A673 (cell line): Measurements from ENCODE around the gene KRT28. TPM values are rescaled to one million over a fixed set of nuclear protein-coding genes. Genes with fewer than 3 reads are reported as not detected.
"Not testable (repeated sequence)": the region's sequence is repeated elsewhere in the genome, so short reads cannot be mapped to it uniquely, and the experiment has no call there.

ENCODE experiments used
- BruUV-seq: library from RNA; stranded (reverse); fragments of 400-500 nt; replicated peaks from 2 replicates; lab custom pipeline; 2021; lab: Mats Ljungman, UMichigan
- CTCF ChIA-PET: fragments of 300-600 bp; sonication (Branson Sonifier 250); formaldehyde crosslinking; loops from one replicate; lab custom pipeline; 2022; ENCODE audit warnings: antibody characterized with exemption; lab: Charles Lee
- POLR2A ChIA-PET: fragments of 300-600 bp; sonication (Branson Sonifier 250); formaldehyde crosslinking; loops from one replicate; lab custom pipeline; 2022; ENCODE audit warnings: antibody characterized with exemption; ENCODE audit not compliant: low non-redundant PET; lab: Charles Lee
- DNase-seq: peaks from one replicate; pipeline ENCODE4 v3.0.0-alpha.2; 2015; ENCODE audit warnings: low spot score
- H3K27ac ChIP-seq: fragments of 200-600 bp; sonication (generic); 2 replicates; pipeline ENCODE4 v1.5.1; 2016; ENCODE audit warnings: mixed run types, low read depth, mild to moderate bottlenecking, mixed read lengths, antibody characterized with exemption, low read length; ENCODE audit not compliant: poor library complexity, severe bottlenecking
- H3K27me3 ChIP-seq: fragments of 200-600 bp; sonication (generic); replicated peaks from 2 replicates; pipeline ENCODE4 v1.6.1; 2017; ENCODE audit warnings: mixed run types, low read depth, mild to moderate bottlenecking, mixed read lengths, antibody characterized with exemption, low read length; ENCODE audit not compliant: insufficient read depth, poor library complexity
- H3K36me3 ChIP-seq: fragments of 200-600 bp; sonication (generic); 2 replicates; pipeline ENCODE4 v1.6.1; 2016; ENCODE audit warnings: mixed run types, mild to moderate bottlenecking, mixed read lengths, antibody characterized with exemption, low read length; ENCODE audit not compliant: insufficient read depth, poor library complexity, severe bottlenecking
- H3K4me1 ChIP-seq: fragments of 200-600 bp; sonication (generic); 2 replicates; pipeline ENCODE4 v1.6.1; 2017; ENCODE audit warnings: mixed run types, mild to moderate bottlenecking, mixed read lengths, antibody characterized with exemption, low read length; ENCODE audit not compliant: insufficient read depth, poor library complexity, severe bottlenecking
- H3K4me3 ChIP-seq: fragments of 200-600 bp; sonication (generic); 2 replicates; pipeline ENCODE4 v1.5.1; 2016; ENCODE audit warnings: low read depth, mixed run types, mild to moderate bottlenecking, mixed read lengths, low read length; ENCODE audit not compliant: poor library complexity, severe bottlenecking
- H3K9me3 ChIP-seq: fragments of 200-600 bp; sonication (generic); 2 replicates; pipeline ENCODE4 v1.6.1; 2016; ENCODE audit warnings: mixed run types, low read depth, mild to moderate bottlenecking, mixed read lengths, antibody characterized with exemption, low read length; ENCODE audit not compliant: poor library complexity, severe bottlenecking
- EZH2 ChIP-seq: fragments of 200-600 bp; sonication (generic); IDR thresholded peaks from 2 replicates; pipeline ENCODE4 v1.6.1; 2017; ENCODE audit warnings: borderline replicate concordance, low read depth, mild to moderate bottlenecking, mixed read lengths, antibody characterized with exemption, low read length; ENCODE audit not compliant: poor library complexity, severe bottlenecking
- intact Hi-C: fragments of 100-400 bp; cut with micrococcal nuclease; formaldehyde crosslinking; loops from one replicate; pipeline ENCODE4 v1.10.0; 2022; ENCODE audit not compliant: unreplicated experiment
- total RNA-seq: library from RNA; stranded (reverse); gene quantifications from 2 replicates; pipeline ENCODE4 v1.2.3, GENCODE V29; 2021
- TF ChIP-seq, protein P1 (sequence below): fragments of 300-800, 200-600 bp; sonication (generic); conservative IDR thresholded peaks from 2 replicates; pipeline ENCODE4 v1.5.1; 2017; ENCODE audit warnings: low read depth, mild to moderate bottlenecking, antibody characterized with exemption, low read length, moderate library complexity, mixed read lengths

Gene KRT28
- total RNA-seq, 1 experiment from 2014 or later: not detected

DNA sequence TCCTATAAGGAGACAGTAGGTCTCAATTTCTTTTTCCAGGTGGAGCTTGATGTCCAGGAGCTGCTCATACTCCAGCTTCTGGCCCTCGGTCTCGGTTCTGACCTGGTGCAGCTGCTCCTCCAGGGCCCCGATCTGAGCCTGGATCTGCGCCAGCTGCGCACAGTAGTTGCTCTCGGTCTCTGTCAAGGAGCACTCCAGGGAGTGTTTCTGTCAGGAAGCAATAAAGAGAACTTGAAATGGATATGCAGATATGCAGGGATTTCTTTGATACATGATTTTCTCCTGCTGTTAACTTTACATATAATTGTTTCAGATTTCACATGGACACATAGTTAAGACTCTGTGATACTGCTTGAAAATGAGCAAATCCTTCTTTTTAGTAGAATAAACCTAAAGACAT, 49.4 kb downstream of the KRT28 start:
- intact Hi-C loops: no loop called here
- BruUV-seq: no TSS peak
- Histone ChIP-seq H3K9me3 (no peaks in the 10 kb centered on the region), H3K36me3 (no peaks in the 10 kb centered on the region), H3K27ac (peak overlapping the region; percentile 16), H3K4me3 (no peak overlapping the region), H3K4me1 (peaks cover 13% of the 10 kb centered on the region), H3K27me3 (no peaks in the 10 kb centered on the region)
- TF ChIP-seq, protein P1, sequence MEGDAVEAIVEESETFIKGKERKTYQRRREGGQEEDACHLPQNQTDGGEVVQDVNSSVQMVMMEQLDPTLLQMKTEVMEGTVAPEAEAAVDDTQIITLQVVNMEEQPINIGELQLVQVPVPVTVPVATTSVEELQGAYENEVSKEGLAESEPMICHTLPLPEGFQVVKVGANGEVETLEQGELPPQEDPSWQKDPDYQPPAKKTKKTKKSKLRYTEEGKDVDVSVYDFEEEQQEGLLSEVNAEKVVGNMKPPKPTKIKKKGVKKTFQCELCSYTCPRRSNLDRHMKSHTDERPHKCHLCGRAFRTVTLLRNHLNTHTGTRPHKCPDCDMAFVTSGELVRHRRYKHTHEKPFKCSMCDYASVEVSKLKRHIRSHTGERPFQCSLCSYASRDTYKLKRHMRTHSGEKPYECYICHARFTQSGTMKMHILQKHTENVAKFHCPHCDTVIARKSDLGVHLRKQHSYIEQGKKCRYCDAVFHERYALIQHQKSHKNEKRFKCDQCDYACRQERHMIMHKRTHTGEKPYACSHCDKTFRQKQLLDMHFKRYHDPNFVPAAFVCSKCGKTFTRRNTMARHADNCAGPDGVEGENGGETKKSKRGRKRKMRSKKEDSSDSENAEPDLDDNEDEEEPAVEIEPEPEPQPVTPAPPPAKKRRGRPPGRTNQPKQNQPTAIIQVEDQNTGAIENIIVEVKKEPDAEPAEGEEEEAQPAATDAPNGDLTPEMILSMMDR: no peak
- TF ChIP-seq EZH2: no peak
- DNase-seq: peak; percentile 63
- ChIA-PET POLR2A (no interaction called here), CTCF (interaction anchor here (0.6 kb wide), 1 partner anchor 713 kb away, joined by 3 read pairs; no protein-coding TSS in a partner anchor)

DNA sequence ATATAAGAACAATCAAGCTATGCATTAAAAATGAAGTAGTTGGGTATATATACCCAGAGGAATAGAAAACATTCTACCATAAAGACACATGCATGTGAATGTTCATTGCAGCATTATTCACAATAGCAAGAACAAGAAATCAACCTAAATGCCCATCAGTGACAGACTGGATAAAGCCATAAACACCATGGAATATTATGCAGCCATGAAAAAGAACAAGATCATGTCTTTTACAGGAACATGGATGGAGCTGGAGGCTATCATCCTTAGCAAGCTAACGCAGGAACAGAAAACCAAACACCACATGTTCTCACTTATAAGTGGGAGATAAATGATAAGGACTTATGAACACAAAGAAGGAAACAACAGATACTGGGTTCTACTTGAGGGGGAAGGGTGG, 51.1 kb downstream of the KRT28 start:
- H3K9me3 ChIP-seq, H3K36me3 ChIP-seq, BruUV-seq, H3K27me3 ChIP-seq, intact Hi-C loops, DNase-seq, H3K27ac ChIP-seq, CTCF ChIA-PET, H3K4me3 ChIP-seq, POLR2A ChIA-PET: not testable (repeated sequence)
- peaks cover 13% of the 10 kb centered on the region for H3K4me1 ChIP-seq

Other genes with a start within 250 kb of the KRT28 start
- 0.30 and 0.55 TPM in 2 replicates for gene CCR7, start 234.5 kb downstream of the KRT28 start, total RNA-seq
- gene SMARCE1, start 152.1 kb downstream of the KRT28 start, total RNA-seq: 91.4 and 108 TPM in 2 replicates
- gene KRT222, start 134.8 kb downstream of the KRT28 start, total RNA-seq: not detected in 2 replicates
- gene KRT24, start 96.2 kb downstream of the KRT28 start, total RNA-seq: not detected in 2 replicates
- 0.28 and 0.42 TPM in 2 replicates for gene KRT25, start 44.6 kb downstream of the KRT28 start, total RNA-seq
- not detected in 2 replicates for gene KRT26, start 27.8 kb downstream of the KRT28 start, total RNA-seq
- gene KRT27, start 17.4 kb downstream of the KRT28 start, total RNA-seq: not detected in 2 replicates
- 35.0 and 36.2 TPM in 2 replicates for gene KRT10, start 22.7 kb upstream of the KRT28 start, total RNA-seq
- not detected in 2 replicates for gene KRT12, start 67.3 kb upstream of the KRT28 start, total RNA-seq
- not detected in 2 replicates for gene KRT20, start 85.3 kb upstream of the KRT28 start, total RNA-seq
- not detected in 2 replicates for gene KRT23, start 137.7 kb upstream of the KRT28 start, total RNA-seq
- gene KRT39, start 167.0 kb upstream of the KRT28 start, total RNA-seq: not detected in 2 replicates
- gene KRT40, start 184.4 kb upstream of the KRT28 start, total RNA-seq: 0.98 and 1.1 TPM in 2 replicates
- gene KRTAP3-3, start 194.2 kb upstream of the KRT28 start, total RNA-seq: not detected in 2 replicates
- gene KRTAP3-2, start 199.9 kb upstream of the KRT28 start, total RNA-seq: not detected in 2 replicates
- not detected in 2 replicates for gene KRTAP3-1, start 209.2 kb upstream of the KRT28 start, total RNA-seq
- gene KRTAP1-5, start 227.2 kb upstream of the KRT28 start, total RNA-seq: not detected in 2 replicates
- not detected in 2 replicates for gene KRTAP1-4, start 230.2 kb upstream of the KRT28 start, total RNA-seq
- not detected in 2 replicates for gene KRTAP1-3, start 234.9 kb upstream of the KRT28 start, total RNA-seq
- gene KRTAP1-1, start 241.5 kb upstream of the KRT28 start, total RNA-seq: not detected in 2 replicates
- gene KRTAP2-1, start 247.4 kb upstream of the KRT28 start, total RNA-seq: not detected in 2 replicates